ENCODE data around the gene MYL5. TPM values are rescaled to one million over a fixed set of nuclear protein-coding genes. Genes with fewer than 3 reads are reported as not detected.
A peak's percentile ranks its signal among the peaks of the same experiment; 100 is the strongest.

Gene MYL5
- total RNA-seq, 4 donors from 2014 or later = 4.6 to 9.9 TPM; not detected in 2

- DNase-seq = no peak
- intact Hi-C loops (cut with DNase I; ENCODE audit: low total_unique reads) = no loop called here
- H3K27me3 ChIP-seq = no peaks in the 10 kb centered on the region
- H3K4me3 ChIP-seq = peak overlapping the region; percentile 73 to 81
- TF ChIP-seq CTCF (IDR thresholded peaks at IDR 0.05) (no peak), POLR2A (IDR thresholded peaks at IDR 0.05) (no peak)
- peak overlapping the region in 1 of 2 donors; percentile 86 for H3K27ac ChIP-seq
- peaks cover 0 to 15% of the 10 kb centered on the region in 2 donors for H3K4me1 ChIP-seq
- no peaks in the 10 kb centered on the region for H3K36me3 ChIP-seq
- H3K9me3 ChIP-seq = no peaks in the 10 kb centered on the region
These were observed 32.7 kb downstream of the MYL5 start for GRCh38 chr4:706834-707598.

- Histone ChIP-seq H3K36me3 (no peaks in the 10 kb centered on the region), H3K9me3 (no peaks in the 10 kb centered on the region), H3K4me1 (peaks cover 0 to 15% of the 10 kb centered on the region in 2 donors), H3K4me3 (no peak overlapping the region), H3K27me3 (no peaks in the 10 kb centered on the region), H3K27ac (no peak overlapping the region)
- no peak for DNase-seq
- intact Hi-C loops (cut with DNase I; ENCODE audit: low total_unique reads) = no loop called here
- TF ChIP-seq CTCF (IDR thresholded peaks at IDR 0.05) = no peak
- TF ChIP-seq POLR2A (IDR thresholded peaks at IDR 0.05) = no peak
These were observed 33.7 kb downstream of the MYL5 start for GRCh38 chr4:707929-708630.

GRCh38 chr4:708631-708933 is 34.2 kb downstream of the MYL5 start:
- intact Hi-C loops (cut with DNase I; ENCODE audit: low total_unique reads) = no loop called here
- H3K27ac ChIP-seq = no peak overlapping the region
- DNase-seq = no peak
- peaks cover 0 to 15% of the 10 kb centered on the region in 2 donors for H3K4me1 ChIP-seq
- no peaks in the 10 kb centered on the region for H3K27me3 ChIP-seq
- no peak overlapping the region for H3K4me3 ChIP-seq
- TF ChIP-seq CTCF (IDR thresholded peaks at IDR 0.05) (no peak), POLR2A (IDR thresholded peaks at IDR 0.05) (no peak)
- no peaks in the 10 kb centered on the region for H3K9me3 ChIP-seq
- no peaks in the 10 kb centered on the region for H3K36me3 ChIP-seq

GRCh38 chr4:709348-709747 is 35.0 kb downstream of the MYL5 start:
- H3K27ac ChIP-seq = no peak overlapping the region
- no peaks in the 10 kb centered on the region for H3K27me3 ChIP-seq
- intact Hi-C loops (cut with DNase I; ENCODE audit: low total_unique reads) = no loop called here
- no peak overlapping the region for H3K4me3 ChIP-seq
- H3K9me3 ChIP-seq = no peaks in the 10 kb centered on the region
- no peak for DNase-seq
- TF ChIP-seq CTCF (IDR thresholded peaks at IDR 0.05) (no peak), POLR2A (IDR thresholded peaks at IDR 0.05) (no peak)
- H3K36me3 ChIP-seq = no peaks in the 10 kb centered on the region
- peaks cover 0 to 15% of the 10 kb centered on the region in 2 donors for H3K4me1 ChIP-seq

GRCh38 chr4:710116-710515 is 35.8 kb downstream of the MYL5 start:
- Histone ChIP-seq H3K27me3 (no peaks in the 10 kb centered on the region), H3K9me3 (no peaks in the 10 kb centered on the region), H3K4me3 (no peak overlapping the region), H3K4me1 (peaks cover 0 to 13% of the 10 kb centered on the region in 2 donors), H3K36me3 (no peaks in the 10 kb centered on the region), H3K27ac (no peak overlapping the region)
- TF ChIP-seq CTCF (IDR thresholded peaks at IDR 0.05) (no peak), POLR2A (IDR thresholded peaks at IDR 0.05) (no peak)
- no peak for DNase-seq
- intact Hi-C loops (cut with DNase I; ENCODE audit: low total_unique reads) = no loop called here
